ENCODE measurements around the gene GTF2IRD1. TPM values are rescaled to one million over a fixed set of nuclear protein-coding genes. Genes with fewer than 3 reads are reported as not detected.

GTF2IRD1 gene
- total and polyA plus RNA-seq, 2 experiments from 2014 or later = 28.7 to 37.1 TPM

DNA sequence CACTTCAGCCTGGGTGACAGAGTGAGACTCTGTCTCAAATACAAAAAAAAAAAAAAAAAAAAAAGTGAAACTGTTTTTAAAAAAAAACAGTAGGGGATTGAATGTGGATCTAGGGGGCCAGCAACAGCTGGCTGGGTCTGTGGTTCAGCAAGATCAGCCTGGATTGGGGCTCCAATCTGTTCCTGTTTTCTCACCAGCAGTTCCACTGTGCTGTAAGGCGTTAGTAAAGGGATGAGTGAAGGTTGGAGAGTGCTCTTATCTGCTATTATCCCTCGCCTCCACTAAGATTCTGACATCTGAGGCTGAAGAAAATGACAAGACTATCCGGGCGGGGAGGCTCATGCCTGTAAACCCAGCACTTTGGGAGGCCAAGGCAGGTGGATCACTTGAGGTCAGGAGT, 41.6 kb upstream of the GTF2IRD1 start (continued):
- TF ChIP-seq, protein P1, sequence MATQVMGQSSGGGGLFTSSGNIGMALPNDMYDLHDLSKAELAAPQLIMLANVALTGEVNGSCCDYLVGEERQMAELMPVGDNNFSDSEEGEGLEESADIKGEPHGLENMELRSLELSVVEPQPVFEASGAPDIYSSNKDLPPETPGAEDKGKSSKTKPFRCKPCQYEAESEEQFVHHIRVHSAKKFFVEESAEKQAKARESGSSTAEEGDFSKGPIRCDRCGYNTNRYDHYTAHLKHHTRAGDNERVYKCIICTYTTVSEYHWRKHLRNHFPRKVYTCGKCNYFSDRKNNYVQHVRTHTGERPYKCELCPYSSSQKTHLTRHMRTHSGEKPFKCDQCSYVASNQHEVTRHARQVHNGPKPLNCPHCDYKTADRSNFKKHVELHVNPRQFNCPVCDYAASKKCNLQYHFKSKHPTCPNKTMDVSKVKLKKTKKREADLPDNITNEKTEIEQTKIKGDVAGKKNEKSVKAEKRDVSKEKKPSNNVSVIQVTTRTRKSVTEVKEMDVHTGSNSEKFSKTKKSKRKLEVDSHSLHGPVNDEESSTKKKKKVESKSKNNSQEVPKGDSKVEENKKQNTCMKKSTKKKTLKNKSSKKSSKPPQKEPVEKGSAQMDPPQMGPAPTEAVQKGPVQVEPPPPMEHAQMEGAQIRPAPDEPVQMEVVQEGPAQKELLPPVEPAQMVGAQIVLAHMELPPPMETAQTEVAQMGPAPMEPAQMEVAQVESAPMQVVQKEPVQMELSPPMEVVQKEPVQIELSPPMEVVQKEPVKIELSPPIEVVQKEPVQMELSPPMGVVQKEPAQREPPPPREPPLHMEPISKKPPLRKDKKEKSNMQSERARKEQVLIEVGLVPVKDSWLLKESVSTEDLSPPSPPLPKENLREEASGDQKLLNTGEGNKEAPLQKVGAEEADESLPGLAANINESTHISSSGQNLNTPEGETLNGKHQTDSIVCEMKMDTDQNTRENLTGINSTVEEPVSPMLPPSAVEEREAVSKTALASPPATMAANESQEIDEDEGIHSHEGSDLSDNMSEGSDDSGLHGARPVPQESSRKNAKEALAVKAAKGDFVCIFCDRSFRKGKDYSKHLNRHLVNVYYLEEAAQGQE (IDR thresholded peaks at IDR 0.05; ENCODE audit: unreplicated experiment) = no peak
- TF ChIP-seq EZH2phosphoT487 (IDR thresholded peaks at IDR 0.05; ENCODE audit: unreplicated experiment) (no peak), STAT1 (IDR thresholded peaks at IDR 0.05; ENCODE audit: unreplicated experiment) (no peak), ZNF331 (CRISPR knock-in tag; IDR thresholded peaks at IDR 0.05; ENCODE audit: low read depth) (no peak), JUNB (IDR thresholded peaks at IDR 0.05; ENCODE audit: unreplicated experiment) (no peak)
- TF ChIP-seq, protein P2, sequence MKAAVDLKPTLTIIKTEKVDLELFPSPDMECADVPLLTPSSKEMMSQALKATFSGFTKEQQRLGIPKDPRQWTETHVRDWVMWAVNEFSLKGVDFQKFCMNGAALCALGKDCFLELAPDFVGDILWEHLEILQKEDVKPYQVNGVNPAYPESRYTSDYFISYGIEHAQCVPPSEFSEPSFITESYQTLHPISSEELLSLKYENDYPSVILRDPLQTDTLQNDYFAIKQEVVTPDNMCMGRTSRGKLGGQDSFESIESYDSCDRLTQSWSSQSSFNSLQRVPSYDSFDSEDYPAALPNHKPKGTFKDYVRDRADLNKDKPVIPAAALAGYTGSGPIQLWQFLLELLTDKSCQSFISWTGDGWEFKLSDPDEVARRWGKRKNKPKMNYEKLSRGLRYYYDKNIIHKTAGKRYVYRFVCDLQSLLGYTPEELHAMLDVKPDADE (IDR thresholded peaks at IDR 0.05) = no peak

DNA sequence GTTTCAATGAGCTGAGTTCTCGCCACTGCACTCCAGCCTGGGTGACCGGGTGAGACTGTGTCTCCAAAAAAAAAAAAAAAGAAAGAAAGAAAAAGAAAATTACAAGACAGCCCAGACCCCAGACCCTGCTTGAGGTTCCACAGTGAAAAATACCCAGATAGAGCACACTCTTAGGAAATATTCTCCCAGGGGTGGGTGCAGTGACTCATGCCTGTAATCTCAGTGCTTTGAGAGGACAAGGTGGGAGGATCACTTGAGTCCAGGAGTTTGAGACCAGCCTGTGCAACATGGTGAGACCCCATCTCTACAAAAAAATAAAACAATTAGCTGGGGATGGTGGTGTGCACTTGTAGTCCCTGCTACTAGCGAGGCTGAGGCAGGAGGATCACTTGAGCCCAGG, 41.1 kb upstream of the GTF2IRD1 start:
- Histone ChIP-seq H4K20me1 (replicated peaks; ENCODE audit: insufficient read depth) (no peaks in the 10 kb centered on the region), H3K9me2 (ENCODE audit: insufficient read depth) (no peaks in the 10 kb centered on the region), H2AFZ (no peak overlapping the region), H3K4me2 (no peak overlapping the region), H3K27me3 (ENCODE audit: insufficient read depth) (no peaks in the 10 kb centered on the region), H3F3A (replicated peaks; ENCODE audit: low read depth) (no peaks in the 10 kb centered on the region), H3K36me3 (ENCODE audit: insufficient read depth) (no peaks in the 10 kb centered on the region), H3K79me2 (replicated peaks; ENCODE audit: insufficient read depth) (no peaks in the 10 kb centered on the region), H3K27ac (ENCODE audit: low read depth) (no peak overlapping the region), H3K4me1 (ENCODE audit: insufficient read depth) (no peaks in the 10 kb centered on the region), H3K4me3 (no peak overlapping the region)
- no peak overlapping the region for H3K4me3 Mint-ChIP-seq
- ATAC-seq (no peak), DNase-seq (ENCODE audit: low spot score) (no peak)
- no peak overlapping the region for H3K27ac Mint-ChIP-seq
- H3K9me3 Mint-ChIP-seq = no peaks in the 10 kb centered on the region
- peaks cover 9% of the 10 kb centered on the region for H3K27me3 Mint-ChIP-seq (ENCODE audit: insufficient read depth, low read depth, poor library complexity)
- no peaks in the 10 kb centered on the region for H3K4me1 Mint-ChIP-seq
- H3K36me3 Mint-ChIP-seq (ENCODE audit: low read depth) = no peaks in the 10 kb centered on the region
- TF ChIP-seq, protein P3, sequence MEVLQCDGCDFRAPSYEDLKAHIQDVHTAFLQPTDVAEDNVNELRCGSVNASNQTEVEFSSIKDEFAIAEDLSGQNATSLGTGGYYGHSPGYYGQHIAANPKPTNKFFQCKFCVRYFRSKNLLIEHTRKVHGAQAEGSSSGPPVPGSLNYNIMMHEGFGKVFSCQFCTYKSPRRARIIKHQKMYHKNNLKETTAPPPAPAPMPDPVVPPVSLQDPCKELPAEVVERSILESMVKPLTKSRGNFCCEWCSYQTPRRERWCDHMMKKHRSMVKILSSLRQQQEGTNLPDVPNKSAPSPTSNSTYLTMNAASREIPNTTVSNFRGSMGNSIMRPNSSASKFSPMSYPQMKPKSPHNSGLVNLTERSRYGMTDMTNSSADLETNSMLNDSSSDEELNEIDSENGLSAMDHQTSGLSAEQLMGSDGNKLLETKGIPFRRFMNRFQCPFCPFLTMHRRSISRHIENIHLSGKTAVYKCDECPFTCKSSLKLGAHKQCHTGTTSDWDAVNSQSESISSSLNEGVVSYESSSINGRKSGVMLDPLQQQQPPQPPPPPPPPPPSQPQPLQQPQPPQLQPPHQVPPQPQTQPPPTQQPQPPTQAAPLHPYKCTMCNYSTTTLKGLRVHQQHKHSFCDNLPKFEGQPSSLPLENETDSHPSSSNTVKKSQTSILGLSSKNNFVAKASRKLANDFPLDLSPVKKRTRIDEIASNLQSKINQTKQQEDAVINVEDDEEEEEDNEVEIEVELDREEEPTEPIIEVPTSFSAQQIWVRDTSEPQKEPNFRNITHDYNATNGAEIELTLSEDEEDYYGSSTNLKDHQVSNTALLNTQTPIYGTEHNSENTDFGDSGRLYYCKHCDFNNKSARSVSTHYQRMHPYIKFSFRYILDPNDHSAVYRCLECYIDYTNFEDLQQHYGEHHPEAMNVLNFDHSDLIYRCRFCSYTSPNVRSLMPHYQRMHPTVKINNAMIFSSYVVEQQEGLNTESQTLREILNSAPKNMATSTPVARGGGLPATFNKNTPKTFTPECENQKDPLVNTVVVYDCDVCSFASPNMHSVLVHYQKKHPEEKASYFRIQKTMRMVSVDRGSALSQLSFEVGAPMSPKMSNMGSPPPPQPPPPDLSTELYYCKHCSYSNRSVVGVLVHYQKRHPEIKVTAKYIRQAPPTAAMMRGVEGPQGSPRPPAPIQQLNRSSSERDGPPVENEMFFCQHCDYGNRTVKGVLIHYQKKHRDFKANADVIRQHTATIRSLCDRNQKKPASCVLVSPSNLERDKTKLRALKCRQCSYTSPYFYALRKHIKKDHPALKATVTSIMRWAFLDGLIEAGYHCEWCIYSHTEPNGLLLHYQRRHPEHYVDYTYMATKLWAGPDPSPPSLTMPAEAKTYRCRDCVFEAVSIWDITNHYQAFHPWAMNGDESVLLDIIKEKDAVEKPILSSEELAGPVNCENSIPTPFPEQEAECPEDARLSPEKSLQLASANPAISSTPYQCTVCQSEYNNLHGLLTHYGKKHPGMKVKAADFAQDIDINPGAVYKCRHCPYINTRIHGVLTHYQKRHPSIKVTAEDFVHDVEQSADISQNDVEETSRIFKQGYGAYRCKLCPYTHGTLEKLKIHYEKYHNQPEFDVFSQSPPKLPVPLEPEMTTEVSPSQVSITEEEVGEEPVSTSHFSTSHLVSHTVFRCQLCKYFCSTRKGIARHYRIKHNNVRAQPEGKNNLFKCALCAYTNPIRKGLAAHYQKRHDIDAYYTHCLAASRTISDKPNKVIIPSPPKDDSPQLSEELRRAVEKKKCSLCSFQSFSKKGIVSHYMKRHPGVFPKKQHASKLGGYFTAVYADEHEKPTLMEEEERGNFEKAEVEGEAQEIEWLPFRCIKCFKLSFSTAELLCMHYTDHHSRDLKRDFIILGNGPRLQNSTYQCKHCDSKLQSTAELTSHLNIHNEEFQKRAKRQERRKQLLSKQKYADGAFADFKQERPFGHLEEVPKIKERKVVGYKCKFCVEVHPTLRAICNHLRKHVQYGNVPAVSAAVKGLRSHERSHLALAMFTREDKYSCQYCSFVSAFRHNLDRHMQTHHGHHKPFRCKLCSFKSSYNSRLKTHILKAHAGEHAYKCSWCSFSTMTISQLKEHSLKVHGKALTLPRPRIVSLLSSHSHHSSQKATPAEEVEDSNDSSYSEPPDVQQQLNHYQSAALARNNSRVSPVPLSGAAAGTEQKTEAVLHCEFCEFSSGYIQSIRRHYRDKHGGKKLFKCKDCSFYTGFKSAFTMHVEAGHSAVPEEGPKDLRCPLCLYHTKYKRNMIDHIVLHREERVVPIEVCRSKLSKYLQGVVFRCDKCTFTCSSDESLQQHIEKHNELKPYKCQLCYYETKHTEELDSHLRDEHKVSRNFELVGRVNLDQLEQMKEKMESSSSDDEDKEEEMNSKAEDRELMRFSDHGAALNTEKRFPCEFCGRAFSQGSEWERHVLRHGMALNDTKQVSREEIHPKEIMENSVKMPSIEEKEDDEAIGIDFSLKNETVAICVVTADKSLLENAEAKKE (CRISPR knock-in tag; IDR thresholded peaks at IDR 0.05) = no peak
- TF ChIP-seq CREB1 (CRISPR knock-in tag; IDR thresholded peaks at IDR 0.05; ENCODE audit: low read depth) = no peak
- TF ChIP-seq POLR2AphosphoS5 (IDR thresholded peaks at IDR 0.05; ENCODE audit: low read depth) = no peak
- TF ChIP-seq NANOG (IDR thresholded peaks at IDR 0.05; ENCODE audit: borderline replicate concordance) = no peak
- TF ChIP-seq, protein P2 (IDR thresholded peaks at IDR 0.05) = no peak
- no peak for TF ChIP-seq EZH2 (IDR thresholded peaks at IDR 0.05; ENCODE audit: low read depth, unreplicated experiment)
- TF ChIP-seq, protein P4, sequence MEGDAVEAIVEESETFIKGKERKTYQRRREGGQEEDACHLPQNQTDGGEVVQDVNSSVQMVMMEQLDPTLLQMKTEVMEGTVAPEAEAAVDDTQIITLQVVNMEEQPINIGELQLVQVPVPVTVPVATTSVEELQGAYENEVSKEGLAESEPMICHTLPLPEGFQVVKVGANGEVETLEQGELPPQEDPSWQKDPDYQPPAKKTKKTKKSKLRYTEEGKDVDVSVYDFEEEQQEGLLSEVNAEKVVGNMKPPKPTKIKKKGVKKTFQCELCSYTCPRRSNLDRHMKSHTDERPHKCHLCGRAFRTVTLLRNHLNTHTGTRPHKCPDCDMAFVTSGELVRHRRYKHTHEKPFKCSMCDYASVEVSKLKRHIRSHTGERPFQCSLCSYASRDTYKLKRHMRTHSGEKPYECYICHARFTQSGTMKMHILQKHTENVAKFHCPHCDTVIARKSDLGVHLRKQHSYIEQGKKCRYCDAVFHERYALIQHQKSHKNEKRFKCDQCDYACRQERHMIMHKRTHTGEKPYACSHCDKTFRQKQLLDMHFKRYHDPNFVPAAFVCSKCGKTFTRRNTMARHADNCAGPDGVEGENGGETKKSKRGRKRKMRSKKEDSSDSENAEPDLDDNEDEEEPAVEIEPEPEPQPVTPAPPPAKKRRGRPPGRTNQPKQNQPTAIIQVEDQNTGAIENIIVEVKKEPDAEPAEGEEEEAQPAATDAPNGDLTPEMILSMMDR (conservative IDR thresholded peaks at IDR 0.05; ENCODE audit: low read depth in 2 of 2) = no peak
- TF ChIP-seq EZH2phosphoT487 (IDR thresholded peaks at IDR 0.05; ENCODE audit: unreplicated experiment) = no peak
- TF ChIP-seq STAT1 (IDR thresholded peaks at IDR 0.05; ENCODE audit: unreplicated experiment) = no peak
